ENCODE data around the gene IL20RA.
"Not testable (repeated sequence)": the region's sequence is repeated elsewhere in the genome, so short reads cannot be mapped to it uniquely, and the experiment has no call there.

The IL20RA gene, protein sequence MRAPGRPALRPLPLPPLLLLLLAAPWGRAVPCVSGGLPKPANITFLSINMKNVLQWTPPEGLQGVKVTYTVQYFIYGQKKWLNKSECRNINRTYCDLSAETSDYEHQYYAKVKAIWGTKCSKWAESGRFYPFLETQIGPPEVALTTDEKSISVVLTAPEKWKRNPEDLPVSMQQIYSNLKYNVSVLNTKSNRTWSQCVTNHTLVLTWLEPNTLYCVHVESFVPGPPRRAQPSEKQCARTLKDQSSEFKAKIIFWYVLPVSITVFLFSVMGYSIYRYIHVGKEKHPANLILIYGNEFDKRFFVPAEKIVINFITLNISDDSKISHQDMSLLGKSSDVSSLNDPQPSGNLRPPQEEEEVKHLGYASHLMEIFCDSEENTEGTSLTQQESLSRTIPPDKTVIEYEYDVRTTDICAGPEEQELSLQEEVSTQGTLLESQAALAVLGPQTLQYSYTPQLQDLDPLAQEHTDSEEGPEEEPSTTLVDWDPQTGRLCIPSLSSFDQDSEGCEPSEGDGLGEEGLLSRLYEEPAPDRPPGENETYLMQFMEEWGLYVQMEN

GRCh38 chr6:137044366-137045221, at the start of gene IL20RA:
IL20RA (minus strand) TSS chr6:137044965; CDS start chr6:137044728, 237 bp downstream.
- DNase-seq = no peak

DNA sequence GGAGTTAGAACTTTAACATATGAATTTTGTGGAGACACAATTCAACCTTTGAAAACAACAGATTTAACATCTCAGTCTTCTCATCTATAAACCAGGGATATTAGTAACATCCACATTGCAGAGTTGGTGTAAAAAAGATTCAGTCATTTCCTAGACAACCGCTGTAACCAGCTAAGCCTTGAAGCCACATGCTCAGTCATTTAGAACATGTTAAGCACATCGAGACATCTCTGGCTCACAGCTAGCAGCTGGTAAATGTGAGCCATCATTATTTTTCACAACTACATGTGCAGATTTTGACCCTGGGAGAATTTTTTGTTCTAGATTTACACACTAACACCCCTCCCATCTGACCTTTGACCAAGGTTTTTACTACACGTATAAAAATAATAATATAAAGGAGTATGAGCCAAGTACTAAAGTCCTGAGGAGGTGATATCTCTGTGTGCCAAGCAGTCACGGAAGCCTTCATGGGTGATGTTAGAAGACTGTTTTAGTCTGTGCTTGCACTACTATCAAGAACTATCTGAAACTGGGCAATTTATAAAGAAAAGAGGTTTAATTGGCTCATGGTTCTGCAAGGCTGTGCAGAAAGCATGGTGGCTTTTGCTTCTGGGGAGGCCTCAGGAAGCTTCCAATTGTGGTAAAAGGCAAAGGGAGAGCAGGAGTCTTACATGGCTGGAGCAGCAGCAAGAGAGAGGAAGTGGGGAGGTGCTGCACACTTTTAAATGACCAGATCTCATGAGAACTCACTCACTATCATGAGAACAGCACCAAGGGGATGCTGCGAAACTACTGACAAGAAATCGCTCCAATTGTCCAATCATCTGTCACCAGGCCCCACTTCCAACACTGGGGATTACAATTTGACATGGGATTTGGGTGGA, 48.7 kb upstream of the IL20RA start:
- no peak for DNase-seq

DNA sequence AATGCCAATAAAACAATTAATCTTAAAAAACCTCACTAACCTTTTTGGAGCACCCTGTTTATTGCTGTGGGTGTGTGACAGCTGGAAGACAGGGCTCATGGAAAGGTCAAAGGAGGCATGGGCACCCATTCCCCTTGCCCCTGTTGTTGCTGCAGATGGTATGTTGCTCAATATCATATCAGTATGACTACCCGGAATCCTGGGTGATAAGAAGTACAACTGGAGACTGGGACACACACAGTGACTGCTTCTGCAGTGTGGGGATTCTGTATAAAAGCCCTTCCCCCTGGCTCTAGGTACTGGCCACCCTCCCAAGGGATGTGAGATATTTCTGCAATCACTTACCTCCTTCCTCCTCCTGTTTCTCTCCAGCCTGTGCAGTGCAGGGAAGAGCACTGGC, 47.3 kb upstream of the IL20RA start:
- no peak for DNase-seq

DNA sequence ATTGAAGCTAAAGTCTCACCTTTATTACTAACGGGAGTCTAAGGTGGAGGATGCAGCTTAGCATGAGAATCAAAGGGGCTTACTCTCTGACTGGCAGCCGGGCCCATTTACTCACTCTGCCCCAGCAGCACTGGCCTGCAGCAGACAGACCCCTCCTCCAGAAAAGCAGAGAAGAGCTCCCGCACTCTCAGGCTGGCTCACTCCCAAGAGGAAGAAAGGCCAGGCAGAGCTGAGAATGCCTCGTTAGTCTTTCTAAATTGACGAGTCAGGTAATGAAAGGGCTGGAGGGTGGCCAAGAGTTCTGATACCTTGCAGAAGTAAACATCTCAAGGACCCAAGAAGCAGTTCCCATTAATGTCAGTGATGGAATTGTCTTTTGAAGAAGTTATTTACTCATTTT, 44.5 kb upstream of the IL20RA start:
- DNase-seq = no peak

DNA sequence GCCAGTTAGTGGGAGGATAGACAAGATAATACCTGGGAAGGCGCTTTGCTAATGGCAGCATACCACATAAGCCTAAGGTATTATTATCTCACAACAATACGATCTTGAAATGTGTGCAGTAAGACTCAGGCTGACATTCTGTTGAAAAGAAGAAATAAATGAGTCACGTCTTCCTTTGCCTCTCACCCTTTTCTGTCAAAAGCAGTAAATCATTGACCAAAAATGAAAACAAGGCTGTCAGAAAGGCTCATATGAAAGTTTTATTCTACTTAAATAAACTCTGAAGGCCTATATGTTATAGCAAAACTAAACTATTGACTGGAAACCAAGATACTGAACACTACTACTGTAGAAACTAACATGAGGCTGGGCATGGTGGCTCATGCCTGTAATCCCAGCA, 43.1 kb upstream of the IL20RA start:
- no peak for DNase-seq

DNA sequence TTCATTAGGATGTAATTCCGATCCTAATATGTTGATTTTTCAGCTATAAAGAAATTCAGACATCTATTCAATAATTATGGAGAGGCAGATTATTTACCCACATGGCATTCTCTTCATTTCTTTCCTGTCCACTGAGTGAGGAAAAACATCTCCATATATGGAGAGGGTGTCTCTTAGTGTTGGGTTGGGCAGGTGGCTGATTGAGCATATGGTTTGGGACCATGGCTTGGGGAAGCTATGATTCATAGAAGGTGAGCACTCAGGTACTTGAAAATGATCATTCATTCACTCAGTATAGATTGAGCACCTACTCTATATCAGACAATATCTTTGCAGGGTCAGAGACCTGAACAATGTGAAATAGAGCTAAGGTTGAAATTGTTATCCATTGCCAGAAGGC, 41.3 kb upstream of the IL20RA start:
- DNase-seq = no peak

DNA sequence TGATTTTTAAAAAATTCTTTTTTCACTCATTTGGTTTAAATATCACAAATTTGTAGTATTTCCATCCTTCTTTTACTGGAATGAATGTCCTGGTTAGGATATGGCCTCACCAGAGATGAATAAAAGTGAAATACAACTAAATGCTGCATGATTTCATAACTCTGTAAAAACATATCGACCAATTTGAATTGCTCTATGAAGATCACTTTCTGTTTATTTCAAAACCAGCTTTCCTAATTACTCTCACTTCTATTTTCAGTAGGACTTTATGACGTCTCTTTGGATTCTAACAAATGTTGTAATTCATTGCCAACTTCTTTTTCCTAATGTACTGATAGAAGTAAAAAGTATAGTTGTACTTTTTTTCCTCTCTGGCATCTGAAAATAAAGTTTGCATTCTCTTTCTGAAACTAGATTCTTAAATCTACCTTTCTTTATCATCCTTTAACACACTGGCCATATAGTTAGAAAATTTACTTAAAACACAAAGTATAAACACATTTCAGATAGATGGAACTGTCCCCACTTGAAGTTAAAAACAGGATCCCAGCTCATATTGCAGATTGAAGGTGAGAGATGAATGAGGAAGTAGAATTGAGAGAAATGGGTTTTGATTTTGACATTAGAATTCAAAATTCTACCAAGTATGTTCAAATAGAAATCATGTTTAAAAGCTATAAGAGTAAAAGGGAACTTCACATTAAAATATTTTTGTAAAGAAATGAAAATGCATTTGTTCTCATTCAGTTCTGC, 40.3 kb upstream of the IL20RA start:
- DNase-seq = no peak

- no peak for DNase-seq
Observed at GRCh38 chr6:137084090-137084489, 39.3 kb upstream of the IL20RA start.

GRCh38 chr6:137081997-137082396, 37.2 kb upstream of the IL20RA start:
- no peak for DNase-seq

- no peak for DNase-seq
Observed at GRCh38 chr6:137080711-137081110, 35.9 kb upstream of the IL20RA start.

- DNase-seq = peak; percentile 38
Observed at GRCh38 chr6:137076277-137077068, 31.7 kb upstream of the IL20RA start.

GRCh38 chr6:137075790-137076189, 31.0 kb upstream of the IL20RA start:
- DNase-seq = not testable (repeated sequence)

GRCh38 chr6:137070303-137070702, 25.5 kb upstream of the IL20RA start:
- no peak for DNase-seq

DNA sequence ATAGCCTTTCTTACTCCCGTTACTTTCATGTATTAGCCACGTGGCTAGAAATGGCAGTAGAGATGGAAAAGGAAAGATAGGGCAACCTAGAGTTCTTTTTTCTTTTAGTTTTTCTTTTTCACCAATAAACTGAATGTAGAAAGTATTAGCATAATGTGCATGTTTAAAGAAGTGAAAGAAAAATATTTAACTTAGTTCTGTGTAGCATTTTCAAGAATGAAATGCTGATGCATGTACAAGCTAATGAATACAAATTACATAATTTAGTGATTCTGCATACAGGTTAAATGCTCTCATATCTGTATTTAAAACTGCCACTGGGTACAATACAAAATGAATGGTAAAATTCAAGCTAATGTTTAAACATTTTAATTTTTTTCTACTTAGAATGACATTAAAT, 22.6 kb upstream of the IL20RA start:
- no peak for DNase-seq

DNA sequence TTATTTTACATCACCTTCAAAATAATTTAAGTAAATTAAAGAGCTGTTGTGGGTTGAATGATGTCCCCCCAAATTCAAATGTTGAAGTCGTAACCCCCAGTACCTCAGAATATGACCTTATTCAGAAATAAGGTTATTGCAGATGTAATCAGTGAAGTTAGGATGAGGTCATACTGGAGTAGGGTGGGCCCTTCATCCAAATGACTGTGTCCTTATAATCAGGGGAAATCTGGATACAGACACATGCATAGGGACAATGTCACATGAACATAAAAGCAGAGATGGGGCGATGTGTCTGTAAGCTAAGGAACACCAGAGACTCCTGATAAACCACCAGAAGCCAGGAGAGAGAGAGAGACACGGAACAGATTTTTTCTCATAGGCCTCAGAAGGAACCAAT, 13.3 kb upstream of the IL20RA start:
- DNase-seq = no peak

- DNase-seq = no peak
Observed at GRCh38 chr6:137056121-137056880, 11.5 kb upstream of the IL20RA start.

- no peak for DNase-seq
Observed at GRCh38 chr6:137051790-137052472, 7.2 kb upstream of the IL20RA start.

DNA sequence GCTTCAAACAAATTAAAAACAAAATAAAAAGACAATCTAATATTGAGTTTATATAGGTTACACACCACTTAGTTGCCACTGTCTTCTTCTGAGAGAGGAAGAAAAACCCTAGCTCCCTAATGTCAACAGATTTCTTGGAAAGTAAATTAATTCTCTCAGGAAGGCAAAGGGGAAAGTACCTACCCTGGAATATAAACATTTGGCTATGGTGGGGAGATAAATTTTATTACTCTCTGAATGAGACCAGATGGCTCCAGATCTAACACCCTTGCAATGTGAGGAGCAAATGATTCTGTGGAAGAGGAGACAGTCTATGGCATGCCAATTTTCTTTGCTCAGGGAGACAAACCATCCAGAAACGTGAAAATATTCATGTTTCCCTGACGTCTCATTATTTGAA, 4.3 kb upstream of the IL20RA start:
- no peak for DNase-seq

DNA sequence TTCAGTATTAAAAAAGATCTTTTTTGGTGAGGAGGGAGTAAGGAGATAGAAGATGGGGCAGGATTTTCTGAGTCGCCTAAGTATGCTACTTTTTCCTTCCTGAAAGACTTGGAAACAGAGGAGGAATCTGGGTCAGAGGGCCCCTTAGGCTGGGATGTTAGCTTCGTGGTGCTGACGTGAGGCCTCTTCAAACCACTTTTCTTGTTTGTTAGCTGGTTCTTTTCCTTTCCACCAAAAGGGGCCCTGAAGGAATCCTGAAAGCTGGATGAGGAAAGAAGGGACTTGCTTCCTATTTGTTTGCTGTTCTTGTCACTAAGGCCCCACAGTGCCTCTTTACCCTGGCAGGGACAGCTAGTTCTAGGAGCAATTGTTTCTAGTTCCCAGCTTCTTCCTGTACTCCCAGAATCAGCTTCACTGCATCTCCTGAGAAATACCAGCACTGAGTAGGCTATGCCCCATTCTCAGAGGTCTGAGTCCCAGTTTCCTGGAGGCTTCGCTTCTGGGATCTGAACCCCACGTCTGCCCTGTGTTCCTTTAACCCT, 2.2 kb upstream of the IL20RA start:
- no peak for DNase-seq
